ENCODE data around the gene VWA3A.
A peak's percentile ranks its signal among the peaks of the same experiment; 100 is the strongest.

Gene VWA3A

GRCh38 chr16:22204091-22204655, 111.8 kb downstream of the VWA3A start:
- no peak for DNase-seq (ENCODE audit: low read depth)

- no peak for DNase-seq (ENCODE audit: low read depth)
These were observed 113.3 kb downstream of the VWA3A start for GRCh38 chr16:22205577-22206012.

GRCh38 chr16:22206013-22206841, 113.9 kb downstream of the VWA3A start, which contains the start of gene EEF2K:
EEF2K (plus strand) TSS chr16:22206278; CDS start chr16:22225730, 19,452 bp downstream.
- peak; percentile 89 for DNase-seq (ENCODE audit: low read depth)
